Fibroblast of the aortic adventitia (primary cell): ENCODE data around the gene RNF175. TPM values are rescaled to one million over a fixed set of nuclear protein-coding genes. Genes with fewer than 3 reads are reported as not detected.

Source experiments
- DNase-seq: peaks from one replicate; pipeline ENCODE4 v3.0.0-alpha.2; 2010; ENCODE audit warnings: low read depth
- H3K4me3 ChIP-seq: 2 replicates; pipeline ENCODE4 v1.5.1; 2011; ENCODE audit warnings: low read depth, mild to moderate bottlenecking, control low read depth, low read length, moderate library complexity
- total RNA-seq: library from RNA; depleted of rRNA; stranded (reverse); fragments of >200 nt; gene quantifications from 2 replicates; pipeline ENCODE4 v1.2.3, GENCODE V29; 2012; ENCODE audit warnings: low replicate concordance
- TF ChIP-seq, protein P1 (sequence below): IDR thresholded peaks from 2 replicates; pipeline ENCODE4 v1.5.1; 2011; ENCODE audit warnings: mild to moderate bottlenecking, low read length, control low read depth, inconsistent platforms; ENCODE audit not compliant: insufficient read depth

Gene RNF175
- total RNA-seq, 1 donor = not detected

DNA sequence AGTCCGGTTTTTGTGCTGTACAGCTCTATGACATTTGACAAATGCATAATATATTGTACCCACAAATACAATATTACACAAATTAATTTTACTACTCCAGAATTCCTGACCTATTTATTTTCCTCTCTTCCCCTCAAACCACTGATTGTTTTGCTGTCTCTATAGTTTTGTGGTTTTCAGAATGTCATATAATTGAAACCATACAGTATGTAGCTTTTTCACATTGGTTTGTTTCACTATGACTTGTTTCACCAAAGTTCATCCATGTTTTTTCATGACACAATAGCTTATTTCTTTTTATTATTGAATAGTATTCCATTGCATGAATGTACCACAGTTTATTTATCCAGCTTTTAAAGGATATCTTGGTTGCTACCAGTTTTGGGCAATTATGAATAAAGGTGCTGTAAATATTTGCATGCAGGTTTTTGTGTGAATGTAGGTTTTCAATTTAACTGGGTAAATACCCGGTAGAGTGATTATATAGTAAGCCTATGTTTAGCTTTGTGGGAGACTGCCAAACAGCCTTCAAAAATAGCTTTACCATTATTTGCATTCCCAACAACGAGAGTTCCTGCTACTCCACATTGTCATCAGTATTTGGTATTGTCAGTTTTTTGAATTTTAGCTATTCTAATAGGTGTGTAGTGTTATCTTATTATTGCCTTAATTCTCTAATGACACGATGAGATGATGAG is 25.9 kb downstream of the RNF175 start:
- no peak overlapping the region for H3K4me3 ChIP-seq
- no peak for DNase-seq
- TF ChIP-seq, protein P1, sequence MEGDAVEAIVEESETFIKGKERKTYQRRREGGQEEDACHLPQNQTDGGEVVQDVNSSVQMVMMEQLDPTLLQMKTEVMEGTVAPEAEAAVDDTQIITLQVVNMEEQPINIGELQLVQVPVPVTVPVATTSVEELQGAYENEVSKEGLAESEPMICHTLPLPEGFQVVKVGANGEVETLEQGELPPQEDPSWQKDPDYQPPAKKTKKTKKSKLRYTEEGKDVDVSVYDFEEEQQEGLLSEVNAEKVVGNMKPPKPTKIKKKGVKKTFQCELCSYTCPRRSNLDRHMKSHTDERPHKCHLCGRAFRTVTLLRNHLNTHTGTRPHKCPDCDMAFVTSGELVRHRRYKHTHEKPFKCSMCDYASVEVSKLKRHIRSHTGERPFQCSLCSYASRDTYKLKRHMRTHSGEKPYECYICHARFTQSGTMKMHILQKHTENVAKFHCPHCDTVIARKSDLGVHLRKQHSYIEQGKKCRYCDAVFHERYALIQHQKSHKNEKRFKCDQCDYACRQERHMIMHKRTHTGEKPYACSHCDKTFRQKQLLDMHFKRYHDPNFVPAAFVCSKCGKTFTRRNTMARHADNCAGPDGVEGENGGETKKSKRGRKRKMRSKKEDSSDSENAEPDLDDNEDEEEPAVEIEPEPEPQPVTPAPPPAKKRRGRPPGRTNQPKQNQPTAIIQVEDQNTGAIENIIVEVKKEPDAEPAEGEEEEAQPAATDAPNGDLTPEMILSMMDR = no peak

DNA sequence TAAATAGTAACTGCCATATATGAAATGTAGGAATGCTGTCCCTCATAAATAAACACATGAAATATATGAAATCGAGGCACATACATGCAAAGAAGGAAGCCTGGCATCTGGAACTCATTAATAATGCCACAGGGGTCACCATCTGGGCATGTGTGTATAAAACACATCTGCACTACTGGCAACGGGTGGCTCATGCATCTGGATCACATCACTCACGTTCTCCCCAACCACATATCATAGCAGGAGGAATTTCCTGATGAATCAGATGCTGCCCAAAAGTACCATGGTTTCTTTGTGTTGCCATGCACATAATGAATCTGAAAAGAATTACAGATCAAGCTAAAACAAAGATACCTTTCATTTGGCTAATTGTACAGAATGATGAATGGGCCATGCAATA is 28.6 kb downstream of the RNF175 start:
- H3K4me3 ChIP-seq = no peak overlapping the region
- DNase-seq = peak; percentile 89
- TF ChIP-seq, protein P1 = no peak

DNA sequence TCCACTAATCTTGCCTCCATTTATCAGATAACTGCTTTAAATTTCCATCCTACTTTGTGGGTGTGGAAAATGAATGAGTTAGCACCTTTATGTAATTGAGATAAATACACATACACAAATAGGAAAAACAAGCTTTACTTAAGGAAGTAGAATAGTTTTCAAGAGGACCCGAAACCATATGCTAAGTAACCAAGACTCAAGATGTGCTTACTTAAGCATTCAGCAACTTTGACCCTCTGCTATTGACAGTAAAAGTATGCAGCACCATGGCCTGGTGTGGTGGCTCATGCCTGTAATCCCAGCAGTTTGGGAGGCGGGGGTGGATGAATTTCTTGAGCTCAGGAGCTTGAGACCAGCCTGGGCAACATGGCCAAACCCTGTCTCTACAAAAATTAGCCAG is 29.9 kb downstream of the RNF175 start:
- TF ChIP-seq, protein P1 = no peak
- no peak for DNase-seq
- no peak overlapping the region for H3K4me3 ChIP-seq

DNA sequence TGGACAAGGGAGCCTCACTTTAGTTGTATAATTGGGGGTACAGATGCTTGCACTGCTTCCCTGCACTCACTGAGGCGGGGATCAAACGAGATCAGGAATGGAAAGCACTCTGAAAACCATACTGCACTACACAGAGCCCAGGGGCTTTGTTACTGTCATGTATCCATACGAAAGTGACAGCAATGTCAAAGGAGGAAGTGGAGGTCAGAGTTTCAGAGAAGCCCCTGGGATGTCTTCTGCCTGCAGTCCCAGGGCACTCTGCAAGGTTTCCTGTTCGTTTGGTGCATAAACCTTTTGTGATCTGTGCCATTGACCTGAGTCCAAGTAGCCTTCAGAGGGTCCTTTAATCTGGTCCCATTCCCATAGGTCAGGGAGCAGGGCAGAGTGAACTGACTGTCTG is 31.2 kb downstream of the RNF175 start:
- TF ChIP-seq, protein P1 = no peak
- DNase-seq = no peak
- no peak overlapping the region for H3K4me3 ChIP-seq

DNA sequence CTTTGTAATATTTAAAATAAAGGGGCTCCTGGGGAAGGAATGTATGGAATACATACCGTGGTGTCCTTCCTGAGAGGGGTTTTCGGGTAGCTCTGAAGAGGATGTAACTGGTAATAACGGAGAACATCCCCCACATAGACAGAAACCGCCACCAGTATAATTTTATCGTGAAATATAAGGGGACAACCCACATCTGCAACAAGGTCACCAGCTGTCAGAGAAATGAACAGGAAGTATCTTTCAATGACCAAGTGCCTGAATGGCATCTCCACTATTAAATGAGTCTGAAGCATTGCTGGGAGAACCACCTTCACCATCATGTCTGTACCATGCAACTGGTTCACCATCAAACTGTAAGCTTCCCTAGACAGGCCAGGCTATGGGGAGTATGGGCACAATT is 31.7 kb downstream of the RNF175 start:
- H3K4me3 ChIP-seq = no peak overlapping the region
- TF ChIP-seq, protein P1 = no peak

DNA sequence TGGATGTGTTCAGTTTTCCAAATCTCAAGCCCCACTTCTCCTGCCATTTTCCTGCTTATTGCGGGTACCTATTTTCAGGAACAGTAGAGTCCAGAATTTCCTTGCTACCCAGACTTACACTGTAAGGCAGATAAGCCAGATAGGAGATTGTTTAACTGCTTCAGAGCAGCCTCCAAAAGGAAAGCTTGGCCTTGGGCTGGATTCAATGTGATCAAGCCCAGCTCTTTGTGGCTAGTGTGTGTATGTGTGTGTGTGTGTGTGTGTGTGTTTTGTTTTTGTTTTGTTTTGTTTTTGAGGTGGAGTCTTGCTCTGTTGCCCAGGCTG is 34.0 kb downstream of the RNF175 start:
- TF ChIP-seq, protein P1 = no peak
- no peak for DNase-seq

More for the DNA sequence above, 31.7 kb downstream of the RNF175 start:
- DNase-seq = no peak

More for the DNA sequence above, 34.0 kb downstream of the RNF175 start:
- no peak overlapping the region for H3K4me3 ChIP-seq
